ENCODE results near the gene DCDC1. TPM values are rescaled to one million over a fixed set of nuclear protein-coding genes. Genes with fewer than 3 reads are reported as not detected.
"Not testable (repeated sequence)": the region's sequence is repeated elsewhere in the genome, so short reads cannot be mapped to it uniquely, and the experiment has no call there.

Gene DCDC1
- total RNA-seq, 1 donor from 2014 or later: not detected

DNA sequence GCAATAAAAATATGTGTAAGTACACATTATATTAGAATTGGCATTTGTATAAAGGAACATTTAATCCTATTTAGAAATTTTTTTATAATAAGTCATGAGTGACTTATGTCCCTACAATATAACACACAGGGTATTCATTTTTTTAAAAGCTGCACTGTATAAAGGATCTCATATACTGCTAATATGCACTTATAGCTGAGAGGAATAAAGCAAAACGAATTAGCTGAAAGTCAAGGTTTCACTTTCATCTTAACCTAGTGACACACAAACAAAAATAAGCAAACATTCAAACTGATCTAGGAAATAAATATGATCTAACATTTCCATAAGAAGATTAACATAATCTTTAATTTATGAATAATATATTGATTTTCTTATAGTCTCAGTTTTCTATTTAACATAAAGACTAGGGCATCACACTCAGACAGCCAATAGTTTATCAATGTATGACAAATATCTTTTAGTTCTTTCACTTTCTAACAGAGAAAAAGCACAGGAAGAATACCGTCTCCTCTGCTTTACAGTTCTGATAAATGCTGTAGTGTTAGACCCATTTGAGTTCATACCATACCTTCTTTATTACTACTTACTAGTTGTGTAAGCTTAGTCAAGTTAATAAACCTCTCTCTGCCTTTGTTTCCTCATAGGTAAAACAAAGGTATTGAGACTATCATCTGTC lies 42.9 kb downstream of the DCDC1 start:
- no peak for DNase-seq (ENCODE audit: low spot score in 2 of 2)
- TF ChIP-seq, protein P1, sequence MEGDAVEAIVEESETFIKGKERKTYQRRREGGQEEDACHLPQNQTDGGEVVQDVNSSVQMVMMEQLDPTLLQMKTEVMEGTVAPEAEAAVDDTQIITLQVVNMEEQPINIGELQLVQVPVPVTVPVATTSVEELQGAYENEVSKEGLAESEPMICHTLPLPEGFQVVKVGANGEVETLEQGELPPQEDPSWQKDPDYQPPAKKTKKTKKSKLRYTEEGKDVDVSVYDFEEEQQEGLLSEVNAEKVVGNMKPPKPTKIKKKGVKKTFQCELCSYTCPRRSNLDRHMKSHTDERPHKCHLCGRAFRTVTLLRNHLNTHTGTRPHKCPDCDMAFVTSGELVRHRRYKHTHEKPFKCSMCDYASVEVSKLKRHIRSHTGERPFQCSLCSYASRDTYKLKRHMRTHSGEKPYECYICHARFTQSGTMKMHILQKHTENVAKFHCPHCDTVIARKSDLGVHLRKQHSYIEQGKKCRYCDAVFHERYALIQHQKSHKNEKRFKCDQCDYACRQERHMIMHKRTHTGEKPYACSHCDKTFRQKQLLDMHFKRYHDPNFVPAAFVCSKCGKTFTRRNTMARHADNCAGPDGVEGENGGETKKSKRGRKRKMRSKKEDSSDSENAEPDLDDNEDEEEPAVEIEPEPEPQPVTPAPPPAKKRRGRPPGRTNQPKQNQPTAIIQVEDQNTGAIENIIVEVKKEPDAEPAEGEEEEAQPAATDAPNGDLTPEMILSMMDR (IDR thresholded peaks at IDR 0.05): no peak
- no peaks in the 10 kb centered on the region for H3K27me3 ChIP-seq
- H3K36me3 ChIP-seq: no peaks in the 10 kb centered on the region
- no peak overlapping the region for H3K4me3 ChIP-seq
- H3K9me3 ChIP-seq: no peaks in the 10 kb centered on the region
- intact Hi-C loops (cut with DNase I): no loop called here
- no peak overlapping the region for H3K27ac ChIP-seq
- H3K4me1 ChIP-seq: no peaks in the 10 kb centered on the region

DNA sequence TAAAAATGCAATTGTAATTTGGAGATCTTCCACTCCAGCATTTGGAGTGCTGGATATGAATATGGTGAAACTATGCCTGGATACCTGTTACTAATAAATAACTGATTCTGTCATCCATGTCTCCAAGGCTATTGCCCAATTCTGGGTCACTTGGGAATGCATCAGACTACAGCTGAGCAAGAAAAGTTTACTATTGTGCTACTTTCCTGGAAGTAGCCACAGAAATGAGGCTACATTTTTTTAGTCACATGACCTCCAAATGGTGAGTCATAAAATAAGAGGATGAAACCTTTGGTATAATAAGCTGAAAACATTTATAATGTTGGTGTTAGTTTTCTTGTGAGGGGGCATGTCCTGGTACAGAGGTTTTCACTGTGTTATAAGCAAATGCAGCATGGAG lies 44.4 kb downstream of the DCDC1 start:
- TF ChIP-seq, protein P1 (IDR thresholded peaks at IDR 0.05): no peak
- Histone ChIP-seq H3K9me3 (no peaks in the 10 kb centered on the region), H3K36me3 (no peaks in the 10 kb centered on the region), H3K4me3 (no peak overlapping the region), H3K27ac (no peak overlapping the region), H3K27me3 (no peaks in the 10 kb centered on the region), H3K4me1 (no peaks in the 10 kb centered on the region)
- DNase-seq (ENCODE audit: low spot score in 2 of 2): no peak
- intact Hi-C loops (cut with DNase I): no loop called here

DNA sequence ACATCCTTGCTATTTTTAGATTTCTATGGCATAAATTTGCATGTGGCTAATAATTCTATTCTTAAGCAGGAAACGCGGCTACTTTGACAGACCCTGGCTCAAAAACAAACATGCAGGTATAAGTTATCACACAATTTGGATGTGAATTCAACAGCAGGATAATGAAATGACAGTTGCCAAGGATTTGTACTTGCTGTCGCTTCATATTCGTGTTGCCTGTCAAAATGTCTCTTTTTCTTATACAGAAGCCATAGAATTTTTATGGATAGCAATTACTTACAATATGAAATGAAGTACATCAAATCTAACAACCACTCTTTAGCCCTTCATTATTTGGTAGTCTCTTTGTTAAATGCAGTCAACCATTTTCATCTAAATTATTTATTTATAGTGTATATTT lies 46.4 kb downstream of the DCDC1 start:
- no peaks in the 10 kb centered on the region for H3K9me3 ChIP-seq
- H3K27me3 ChIP-seq: no peaks in the 10 kb centered on the region
- no peaks in the 10 kb centered on the region for H3K36me3 ChIP-seq
- no peak for DNase-seq (ENCODE audit: low spot score in 2 of 2)
- intact Hi-C loops (cut with DNase I): no loop called here
- TF ChIP-seq, protein P1 (IDR thresholded peaks at IDR 0.05): no peak
- H3K4me1 ChIP-seq: no peaks in the 10 kb centered on the region
- no peak overlapping the region for H3K4me3 ChIP-seq
- no peak overlapping the region for H3K27ac ChIP-seq

DNA sequence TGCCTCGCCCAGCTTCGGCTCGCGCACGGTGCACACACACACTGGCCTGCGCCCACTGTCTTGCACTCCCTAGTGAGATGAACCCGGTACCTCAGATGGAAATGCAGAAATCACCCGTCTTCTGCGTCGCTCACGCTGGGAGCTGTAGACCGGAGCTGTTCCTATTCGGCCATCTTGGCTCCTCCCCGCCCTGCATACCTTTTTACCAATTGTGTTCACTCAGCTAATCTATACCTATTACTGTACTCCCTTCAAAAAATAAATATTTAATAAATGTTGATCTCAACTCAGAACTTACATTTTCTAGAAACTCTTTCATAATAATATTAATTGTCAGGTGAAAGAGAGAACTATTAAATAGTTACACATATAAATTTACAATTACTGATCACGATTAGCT lies 48.0 kb downstream of the DCDC1 start:
- DNase-seq (ENCODE audit: low spot score in 2 of 2); H3K4me1 ChIP-seq; H3K36me3 ChIP-seq; H3K27me3 ChIP-seq; H3K9me3 ChIP-seq; H3K4me3 ChIP-seq; H3K27ac ChIP-seq; intact Hi-C loops (cut with DNase I): not testable (repeated sequence)

DNA sequence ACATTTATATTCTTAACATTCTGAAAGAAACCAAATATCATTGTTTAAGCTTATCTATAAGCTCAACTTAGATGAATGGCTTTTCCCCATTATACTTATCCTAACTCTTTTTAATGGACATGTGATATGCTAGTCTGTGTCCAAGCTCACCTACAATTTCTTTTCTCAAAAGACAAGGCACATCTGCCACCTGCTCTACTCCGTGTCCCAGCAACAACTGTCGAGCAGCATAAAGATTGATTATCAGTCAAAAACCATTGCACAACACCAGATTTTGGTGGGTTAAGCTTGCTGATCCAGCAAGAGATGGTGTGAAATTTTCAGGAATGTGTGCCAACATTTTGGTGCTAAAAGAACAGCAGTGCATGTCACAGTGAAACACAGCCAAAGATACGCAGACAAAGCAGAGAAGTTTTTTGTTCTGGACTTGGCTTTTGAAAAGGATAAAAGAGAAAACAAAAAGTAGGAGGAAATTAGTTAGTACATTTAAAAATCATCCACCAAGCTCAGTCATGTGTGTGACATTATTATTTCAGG lies 65.8 kb downstream of the DCDC1 start:
- no peak for DNase-seq (ENCODE audit: low spot score in 2 of 2)
- no peaks in the 10 kb centered on the region for H3K4me1 ChIP-seq
- H3K4me3 ChIP-seq: no peak overlapping the region
- no peak overlapping the region for H3K27ac ChIP-seq
- intact Hi-C loops (cut with DNase I): no loop called here
- no peaks in the 10 kb centered on the region for H3K36me3 ChIP-seq
- no peaks in the 10 kb centered on the region for H3K27me3 ChIP-seq
- H3K9me3 ChIP-seq: no peaks in the 10 kb centered on the region
- TF ChIP-seq, protein P1 (IDR thresholded peaks at IDR 0.05): no peak

DNA sequence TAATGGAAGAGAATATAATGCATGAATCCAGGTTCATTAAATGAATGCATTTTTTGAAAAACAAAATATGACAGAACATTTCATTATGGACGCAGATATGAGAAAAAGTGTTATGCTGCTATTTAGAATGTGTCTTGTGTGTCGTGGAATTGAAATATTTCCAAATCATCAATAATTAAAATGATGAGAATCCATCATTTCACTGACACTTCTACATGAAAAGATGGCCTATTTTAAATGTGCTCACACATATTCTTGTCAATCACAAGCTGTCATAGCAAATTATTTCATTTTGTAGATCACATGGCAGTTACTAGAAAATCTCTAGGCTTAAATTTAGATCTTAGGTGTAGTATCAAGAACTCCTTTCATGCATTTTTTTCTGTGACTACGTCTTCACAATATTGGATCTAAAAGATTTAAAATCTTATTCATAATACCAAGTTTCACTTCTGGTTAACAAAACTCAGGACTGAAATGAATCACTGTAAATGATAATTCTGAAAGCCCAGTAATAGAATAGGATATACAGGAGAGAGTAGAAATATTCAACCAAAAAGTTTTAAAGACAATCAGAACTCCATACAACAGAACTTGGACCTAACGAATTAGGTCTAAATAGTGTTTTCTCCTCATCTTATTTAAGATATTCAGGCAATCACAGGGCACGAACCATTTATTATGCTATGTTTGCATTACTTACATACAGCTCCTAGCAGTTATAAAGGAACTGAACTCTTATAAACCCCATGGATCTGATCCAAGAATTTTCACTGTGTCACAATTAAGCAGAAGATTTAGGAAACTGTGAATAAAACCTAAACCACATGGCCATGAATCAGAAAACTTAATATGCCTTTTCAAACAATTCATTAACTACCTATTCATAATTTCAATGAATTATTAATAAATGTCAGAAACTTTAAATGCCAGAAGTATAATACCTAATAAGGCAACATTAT lies 67.7 kb downstream of the DCDC1 start:
- H3K27ac ChIP-seq: no peak overlapping the region
- intact Hi-C loops (cut with DNase I): no loop called here
- no peaks in the 10 kb centered on the region for H3K9me3 ChIP-seq
- no peaks in the 10 kb centered on the region for H3K4me1 ChIP-seq
- TF ChIP-seq, protein P1 (IDR thresholded peaks at IDR 0.05): no peak
- no peaks in the 10 kb centered on the region for H3K27me3 ChIP-seq
- DNase-seq (ENCODE audit: low spot score in 2 of 2): no peak
- H3K4me3 ChIP-seq: no peak overlapping the region
- H3K36me3 ChIP-seq: no peaks in the 10 kb centered on the region
